Neural cell (in vitro differentiated cells): ENCODE measurements around the gene AIFM1. TPM values are rescaled to one million over a fixed set of nuclear protein-coding genes. Genes with fewer than 3 reads are reported as not detected.

Source experiments
- H2AFZ ChIP-seq: fragments of 200-600, 300-800 bp; sonication (generic), shearing (Covaris generic); 2 replicates; pipeline ENCODE4 v1.6.0; 2014; ENCODE audit warnings: low read depth, mild to moderate bottlenecking, antibody characterized with exemption, low read length, moderate library complexity
- H3F3A ChIP-seq: fragments of 200-600 bp; shearing (Covaris generic); 2 replicates; pipeline ENCODE4 v1.6.1; 2016; ENCODE audit warnings: mild to moderate bottlenecking, moderate library complexity, mixed read lengths, antibody characterized with exemption, low read length; ENCODE audit not compliant: insufficient read depth, poor library complexity, severe bottlenecking
- H3K27ac ChIP-seq: fragments of 200-600, 300-800 bp; sonication (generic), shearing (Covaris generic); 2 replicates; pipeline ENCODE4 v1.5.1; 2014; ENCODE audit warnings: mild to moderate bottlenecking, low read length, moderate library complexity
- H3K27me3 ChIP-seq: fragments of 300-800, 200-600 bp; sonication (generic), shearing (Covaris generic); 2 replicates; pipeline ENCODE4 v1.6.0; 2014; ENCODE audit warnings: mild to moderate bottlenecking, low read depth, low read length, moderate library complexity; ENCODE audit not compliant: insufficient read depth
- H3K36me3 ChIP-seq: fragments of 300-800, 200-600 bp; sonication (generic), shearing (Covaris generic); 2 replicates; pipeline ENCODE4 v1.5.1; 2014; ENCODE audit warnings: mild to moderate bottlenecking, antibody characterized with exemption, low read length, moderate library complexity; ENCODE audit not compliant: insufficient read depth
- H3K4me2 ChIP-seq: fragments of 300-800, 200-600 bp; sonication (generic), shearing (Covaris generic); 2 replicates; pipeline ENCODE4 v1.6.0; 2014; ENCODE audit warnings: mild to moderate bottlenecking, low read length
- H3K4me3 ChIP-seq: fragments of 300-800, 200-600 bp; sonication (generic), shearing (Covaris generic); 2 replicates; pipeline ENCODE4 v1.5.1; 2014; ENCODE audit warnings: mild to moderate bottlenecking, low read length, moderate library complexity
- H3K79me2 ChIP-seq: fragments of 200-600 bp; shearing (Covaris generic); replicated peaks from 2 replicates; pipeline ENCODE4 v1.6.0; 2014; ENCODE audit warnings: mild to moderate bottlenecking, low read length, moderate library complexity; ENCODE audit not compliant: insufficient read depth
- H3K9ac ChIP-seq: fragments of 300-800, 200-600 bp; sonication (generic), shearing (Covaris generic); 2 replicates; pipeline ENCODE4 v1.6.1; 2016; ENCODE audit warnings: mild to moderate bottlenecking, low read length, mixed read lengths
- H3K9me2 ChIP-seq: fragments of 200-600 bp; shearing (Covaris generic); 2 replicates; pipeline ENCODE4 v1.6.1; 2016; ENCODE audit warnings: mild to moderate bottlenecking, low read length, mixed read lengths; ENCODE audit not compliant: insufficient read depth
- H3K9me3 ChIP-seq: fragments of 200-600, 300-800 bp; sonication (generic), shearing (Covaris generic); 2 replicates; pipeline ENCODE4 v1.6.1; 2016; ENCODE audit warnings: mild to moderate bottlenecking, mixed run types, low read length, moderate library complexity, mixed read lengths
- H4K20me1 ChIP-seq: fragments of 200-600 bp; shearing (Covaris generic); 2 replicates; pipeline ENCODE4 v1.6.1; 2016; ENCODE audit warnings: mild to moderate bottlenecking, mixed run types; ENCODE audit not compliant: insufficient read depth
- CTCF ChIP-seq: fragments of 450-650 bp; IDR thresholded peaks from 2 replicates; pipeline ENCODE4 v1.5.1; 2014; ENCODE audit warnings: antibody characterized with exemption, mild to moderate bottlenecking, moderate library complexity; ENCODE audit not compliant: poor library complexity, severe bottlenecking
- EP300 ChIP-seq: fragments of 450-650 bp; conservative IDR thresholded peaks from 2 replicates; pipeline ENCODE4 v1.6.1; 2014; ENCODE audit warnings: antibody characterized with exemption, mild to moderate bottlenecking, moderate library complexity; ENCODE audit not compliant: poor library complexity, severe bottlenecking
- EZH2 ChIP-seq: fragments of 200-600, 300-800 bp; shearing (Covaris generic), sonication (generic); IDR thresholded peaks from 2 replicates; pipeline ENCODE4 v1.6.1; 2014; ENCODE audit warnings: antibody characterized with exemption, low read length, borderline replicate concordance, mild to moderate bottlenecking; ENCODE audit not compliant: insufficient read depth, poor library complexity, severe bottlenecking
- MXI1 ChIP-seq: fragments of 450-650 bp; conservative IDR thresholded peaks from 2 replicates; pipeline ENCODE4 v1.6.1; 2014; ENCODE audit warnings: antibody characterized with exemption, mild to moderate bottlenecking; ENCODE audit not compliant: poor library complexity, severe bottlenecking
- POLR2AphosphoS5 ChIP-seq: IDR thresholded peaks from 2 replicates; pipeline ENCODE4 v1.6.1; 2012
- RAD21 ChIP-seq: fragments of 450-650 bp; conservative IDR thresholded peaks from 2 replicates; pipeline ENCODE4 v1.6.1; 2014; ENCODE audit warnings: antibody characterized with exemption, mild to moderate bottlenecking, moderate library complexity
- SMC3 ChIP-seq: fragments of 450-650 bp; conservative IDR thresholded peaks from 2 replicates; pipeline ENCODE4 v1.6.1; 2014; ENCODE audit warnings: antibody characterized with exemption, mild to moderate bottlenecking, moderate library complexity; ENCODE audit not compliant: poor library complexity
- TAF1 ChIP-seq: IDR thresholded peaks from 2 replicates; pipeline ENCODE4 v1.6.1; 2012; ENCODE audit warnings: low read depth
- polyA plus RNA-seq: library from polyadenylated mRNA; depleted of rRNA; stranded (reverse); fragments of >200 nt; gene quantifications from 2 replicates; pipeline ENCODE4 v1.2.3, GENCODE V29; 2014
- TF ChIP-seq, protein P1 (sequence below): IDR thresholded peaks from 2 replicates; pipeline ENCODE4 v1.6.1; 2012; ENCODE audit warnings: borderline replicate concordance

AIFM1 gene
- polyA plus RNA-seq, 1 donor from 2014 or later = 24.3 TPM

GRCh38 chrX:130079824-130080406 lies 85.7 kb downstream of the AIFM1 start:
- no peaks in the 10 kb centered on the region for H3K27me3 ChIP-seq
- no peaks in the 10 kb centered on the region for H3K79me2 ChIP-seq
- no peaks in the 10 kb centered on the region for H3K9me2 ChIP-seq
- no peak overlapping the region for H3K4me2 ChIP-seq
- no peak overlapping the region for H2AFZ ChIP-seq
- H3F3A ChIP-seq = no peaks in the 10 kb centered on the region
- TF ChIP-seq CTCF (peak; percentile 71), MXI1 (no peak), POLR2AphosphoS5 (no peak), RAD21 (peak; percentile 73), EP300 (no peak), EZH2 (no peak), TAF1 (no peak), SMC3 (peak; percentile 65)
- TF ChIP-seq, protein P1, sequence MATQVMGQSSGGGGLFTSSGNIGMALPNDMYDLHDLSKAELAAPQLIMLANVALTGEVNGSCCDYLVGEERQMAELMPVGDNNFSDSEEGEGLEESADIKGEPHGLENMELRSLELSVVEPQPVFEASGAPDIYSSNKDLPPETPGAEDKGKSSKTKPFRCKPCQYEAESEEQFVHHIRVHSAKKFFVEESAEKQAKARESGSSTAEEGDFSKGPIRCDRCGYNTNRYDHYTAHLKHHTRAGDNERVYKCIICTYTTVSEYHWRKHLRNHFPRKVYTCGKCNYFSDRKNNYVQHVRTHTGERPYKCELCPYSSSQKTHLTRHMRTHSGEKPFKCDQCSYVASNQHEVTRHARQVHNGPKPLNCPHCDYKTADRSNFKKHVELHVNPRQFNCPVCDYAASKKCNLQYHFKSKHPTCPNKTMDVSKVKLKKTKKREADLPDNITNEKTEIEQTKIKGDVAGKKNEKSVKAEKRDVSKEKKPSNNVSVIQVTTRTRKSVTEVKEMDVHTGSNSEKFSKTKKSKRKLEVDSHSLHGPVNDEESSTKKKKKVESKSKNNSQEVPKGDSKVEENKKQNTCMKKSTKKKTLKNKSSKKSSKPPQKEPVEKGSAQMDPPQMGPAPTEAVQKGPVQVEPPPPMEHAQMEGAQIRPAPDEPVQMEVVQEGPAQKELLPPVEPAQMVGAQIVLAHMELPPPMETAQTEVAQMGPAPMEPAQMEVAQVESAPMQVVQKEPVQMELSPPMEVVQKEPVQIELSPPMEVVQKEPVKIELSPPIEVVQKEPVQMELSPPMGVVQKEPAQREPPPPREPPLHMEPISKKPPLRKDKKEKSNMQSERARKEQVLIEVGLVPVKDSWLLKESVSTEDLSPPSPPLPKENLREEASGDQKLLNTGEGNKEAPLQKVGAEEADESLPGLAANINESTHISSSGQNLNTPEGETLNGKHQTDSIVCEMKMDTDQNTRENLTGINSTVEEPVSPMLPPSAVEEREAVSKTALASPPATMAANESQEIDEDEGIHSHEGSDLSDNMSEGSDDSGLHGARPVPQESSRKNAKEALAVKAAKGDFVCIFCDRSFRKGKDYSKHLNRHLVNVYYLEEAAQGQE = no peak
- H3K4me3 ChIP-seq = no peak overlapping the region
- no peak overlapping the region for H3K27ac ChIP-seq
- no peak overlapping the region for H3K9ac ChIP-seq
- H3K36me3 ChIP-seq = no peaks in the 10 kb centered on the region
- no peaks in the 10 kb centered on the region for H3K9me3 ChIP-seq
- no peaks in the 10 kb centered on the region for H4K20me1 ChIP-seq

Other genes with a start within 250 kb of the AIFM1 start
- 1.0 and 1.1 TPM in 2 replicates for gene BCORL1, start 183.2 kb downstream of the AIFM1 start, polyA plus RNA-seq
- gene ELF4, start 55.3 kb downstream of the AIFM1 start, polyA plus RNA-seq = not detected in 2 replicates
- 74.7 and 95.4 TPM in 2 replicates for gene RAB33A, start 6.1 kb upstream of the AIFM1 start, polyA plus RNA-seq
- 9.4 and 9.5 TPM in 2 replicates for gene ZNF280C, start 103.1 kb upstream of the AIFM1 start, polyA plus RNA-seq
- 127 and 150 TPM in 2 replicates for gene SLC25A14, start 174.1 kb upstream of the AIFM1 start, polyA plus RNA-seq
- not detected in 2 replicates for gene GPR119, start 219.8 kb upstream of the AIFM1 start, polyA plus RNA-seq
- 68.9 and 73.3 TPM in 2 replicates for gene RBMX2, start 236.1 kb upstream of the AIFM1 start, polyA plus RNA-seq